IPS-18c (cell line): ENCODE data around the gene UNCX.
"Not testable (repeated sequence)": the region's sequence is repeated elsewhere in the genome, so short reads cannot be mapped to it uniquely, and the experiment has no call there.

Source experiments
- H3K4me3 ChIP-seq: 2 replicates; pipeline ENCODE4 v1.7.0; 2013; ENCODE audit warnings: low read depth, mild to moderate bottlenecking, low read length, moderate library complexity; ENCODE audit not compliant: insufficient read depth
- H3K9me3 ChIP-seq: one replicate; pipeline ENCODE4 v1.6.1; 2013; ENCODE audit warnings: mild to moderate bottlenecking, low read length, moderate library complexity; ENCODE audit not compliant: control insufficient read depth, insufficient read depth

The UNCX gene

GRCh38 chr7:1259621-1260243 is 27.1 kb downstream of the UNCX start:
- no peaks in the 10 kb centered on the region for H3K9me3 ChIP-seq
- no peak overlapping the region for H3K4me3 ChIP-seq

DNA sequence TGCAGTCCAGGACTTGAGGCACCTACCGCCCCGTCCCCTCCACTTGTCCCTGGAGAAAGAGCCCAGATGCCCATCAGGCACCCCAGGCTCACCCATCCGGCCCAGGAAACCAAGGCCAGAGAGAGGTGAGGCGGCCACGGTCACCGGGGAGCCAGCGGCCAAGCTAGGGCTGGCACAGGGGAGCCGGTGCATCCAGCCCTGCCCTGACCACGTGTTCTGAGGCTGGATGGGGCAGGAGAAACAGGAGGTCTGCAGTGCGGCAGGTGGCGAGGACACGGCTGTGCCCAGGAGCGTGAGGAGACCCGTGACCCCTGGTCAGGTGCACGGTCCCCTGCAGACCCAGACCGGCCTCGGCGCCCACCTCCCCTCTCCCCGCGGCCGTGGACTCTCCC is 27.6 kb downstream of the UNCX start:
- Histone ChIP-seq H3K9me3 (no peaks in the 10 kb centered on the region), H3K4me3 (no peak overlapping the region)

- H3K4me3 ChIP-seq, H3K9me3 ChIP-seq: not testable (repeated sequence)
Measured at GRCh38 chr7:1261036-1261435, 28.4 kb downstream of the UNCX start.

- Histone ChIP-seq H3K9me3 (no peaks in the 10 kb centered on the region), H3K4me3 (no peak overlapping the region)
Measured at GRCh38 chr7:1262441-1262840, 29.8 kb downstream of the UNCX start.

DNA sequence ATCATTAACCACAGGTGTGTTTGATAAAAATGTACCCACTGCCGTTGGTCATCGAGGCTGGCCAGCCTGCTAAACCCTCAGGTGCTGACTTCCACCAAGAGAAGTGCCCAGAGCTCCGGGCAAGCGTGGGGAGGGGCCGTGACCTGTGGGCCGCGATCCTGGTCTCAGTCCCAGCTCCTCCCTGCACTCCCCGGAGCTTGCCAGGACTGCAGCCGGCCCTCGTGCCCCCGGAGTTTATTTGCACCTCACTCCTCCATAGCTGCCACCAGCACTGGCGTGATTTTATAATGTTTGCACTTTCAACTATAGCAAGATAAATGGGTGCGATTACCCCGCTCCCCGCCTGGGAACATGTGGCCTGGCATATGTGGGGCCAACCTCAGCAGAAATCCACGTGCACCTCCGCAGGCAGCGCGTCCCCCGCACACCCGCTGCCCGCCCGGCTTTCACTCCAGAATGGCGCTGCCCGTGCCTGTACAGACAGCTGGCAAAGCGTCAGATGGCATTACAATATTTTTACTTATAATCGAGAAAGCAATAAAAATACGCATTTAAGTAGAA is 30.8 kb downstream of the UNCX start:
- Histone ChIP-seq H3K9me3 (no peaks in the 10 kb centered on the region), H3K4me3 (no peak overlapping the region)

DNA sequence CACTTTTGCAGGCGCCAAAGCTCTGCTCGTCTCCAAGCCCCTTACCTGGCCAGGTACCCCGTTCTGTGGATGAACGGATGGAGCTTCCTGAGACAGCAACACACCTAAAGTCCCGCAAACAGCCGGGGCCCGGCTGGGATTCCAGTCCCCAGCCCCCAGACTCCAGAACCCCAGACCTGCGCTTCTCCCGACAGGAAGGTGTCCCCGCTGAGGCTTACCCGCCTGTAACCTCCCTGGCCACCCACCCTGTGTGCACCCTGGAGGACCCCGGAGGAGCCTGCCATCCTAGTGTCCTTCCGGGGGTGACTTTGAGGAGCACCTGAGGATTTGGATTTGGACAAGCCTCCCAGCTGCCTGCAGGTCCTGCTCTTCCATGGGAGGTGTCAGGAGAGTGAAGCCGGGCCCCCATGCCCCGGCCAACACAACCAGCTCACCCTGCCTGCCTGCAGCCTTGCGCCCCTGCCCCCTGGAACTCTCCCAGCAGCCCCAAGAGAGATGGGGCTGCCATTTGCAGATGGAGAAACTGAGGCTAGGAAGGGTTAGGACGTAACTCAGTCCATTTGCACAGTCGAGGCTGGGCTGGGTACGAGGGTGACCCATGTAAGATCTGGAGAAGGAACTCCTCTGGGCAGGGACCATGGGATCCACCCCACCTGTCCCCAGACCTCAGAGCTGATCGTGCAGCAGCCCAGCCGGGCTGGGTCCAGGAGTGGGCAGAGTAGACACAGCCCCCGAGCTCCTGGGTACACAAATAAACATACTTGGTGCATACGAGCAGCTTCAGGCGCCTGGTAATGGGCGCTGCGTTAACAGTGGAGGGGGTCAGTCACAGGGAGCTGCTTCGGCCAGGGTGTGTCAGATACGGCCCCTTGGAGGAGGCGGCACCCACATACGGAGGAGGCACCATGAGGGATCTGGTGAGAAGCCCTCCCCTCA is 31.9 kb downstream of the UNCX start:
- H3K9me3 ChIP-seq, result no peaks in the 10 kb centered on the region
- no peak overlapping the region for H3K4me3 ChIP-seq

GRCh38 chr7:1267016-1267900 is 34.6 kb downstream of the UNCX start:
- Histone ChIP-seq H3K9me3 (peaks cover 3% of the 10 kb centered on the region), H3K4me3 (no peak overlapping the region)

DNA sequence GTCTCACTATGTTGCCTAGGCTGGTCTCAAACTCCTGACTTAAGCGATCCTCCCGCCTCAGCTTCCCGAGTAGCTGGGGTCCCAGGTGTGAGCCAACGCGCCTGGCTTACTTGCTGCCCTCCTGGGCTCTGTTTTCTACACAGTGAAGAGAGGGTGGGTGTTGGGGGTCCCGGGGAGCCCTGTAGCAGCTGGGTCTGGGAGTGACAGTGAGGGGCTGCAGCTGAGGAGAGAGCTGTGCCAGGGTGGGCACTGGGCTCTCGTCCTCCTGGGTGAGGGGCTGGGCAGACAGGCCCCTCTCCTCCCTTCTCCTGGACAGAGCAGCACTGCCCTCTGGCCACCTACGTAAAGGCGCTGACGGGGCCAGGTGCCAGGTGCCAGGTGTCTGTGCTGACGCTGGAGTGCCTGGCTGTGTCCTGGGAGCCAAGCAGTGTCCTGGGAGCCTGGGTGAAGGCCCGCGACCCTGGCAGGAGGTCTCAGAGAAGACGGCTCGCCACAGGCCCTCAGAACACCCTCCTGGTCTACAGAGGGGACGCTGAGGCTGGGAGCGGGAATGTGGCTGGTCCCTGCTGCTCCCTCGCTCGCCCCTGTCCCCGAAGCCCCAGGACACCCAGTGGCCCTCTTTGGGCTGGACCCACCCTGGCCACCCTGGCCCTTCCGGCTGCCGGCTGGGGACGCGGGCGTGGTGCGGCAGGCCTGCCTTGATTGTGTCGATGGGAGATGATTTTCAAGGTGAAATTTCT is 35.6 kb downstream of the UNCX start:
- H3K4me3 ChIP-seq, result no peak overlapping the region
- H3K9me3 ChIP-seq, result peaks cover 3% of the 10 kb centered on the region

GRCh38 chr7:1268866-1269265 is 36.2 kb downstream of the UNCX start:
- H3K4me3 ChIP-seq, result no peak overlapping the region

GRCh38 chr7:1269336-1269890 is 36.7 kb downstream of the UNCX start:
- Histone ChIP-seq H3K9me3 (peaks cover 3% of the 10 kb centered on the region), H3K4me3 (no peak overlapping the region)

More at GRCh38 chr7:1268866-1269265, 36.2 kb downstream of the UNCX start:
- peaks cover 3% of the 10 kb centered on the region for H3K9me3 ChIP-seq

- H3K9me3 ChIP-seq, result peaks cover 3% of the 10 kb centered on the region
- no peak overlapping the region for H3K4me3 ChIP-seq
Measured at GRCh38 chr7:1270181-1270580, 37.5 kb downstream of the UNCX start.

DNA sequence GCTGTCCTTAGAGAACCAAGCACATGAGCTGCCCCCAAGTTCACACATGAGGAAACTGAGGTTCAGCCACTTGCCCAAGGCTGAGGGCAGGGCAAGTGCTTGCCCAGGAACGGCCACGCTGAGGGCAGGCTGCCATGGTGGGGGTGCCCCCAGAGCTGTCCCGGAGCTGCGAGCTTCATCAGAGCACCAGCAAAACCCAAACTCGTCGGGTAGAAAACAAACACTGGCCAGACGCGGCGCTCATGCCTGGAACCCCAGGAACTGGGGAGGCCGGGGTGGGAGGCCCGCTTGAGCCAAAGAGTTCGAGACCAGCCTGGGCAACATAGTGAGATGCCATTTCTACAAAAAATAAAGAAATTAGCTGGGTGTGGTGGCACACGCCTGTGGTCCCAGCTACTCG is 38.4 kb downstream of the UNCX start:
- H3K9me3 ChIP-seq, result peaks cover 5% of the 10 kb centered on the region
- no peak overlapping the region for H3K4me3 ChIP-seq

DNA sequence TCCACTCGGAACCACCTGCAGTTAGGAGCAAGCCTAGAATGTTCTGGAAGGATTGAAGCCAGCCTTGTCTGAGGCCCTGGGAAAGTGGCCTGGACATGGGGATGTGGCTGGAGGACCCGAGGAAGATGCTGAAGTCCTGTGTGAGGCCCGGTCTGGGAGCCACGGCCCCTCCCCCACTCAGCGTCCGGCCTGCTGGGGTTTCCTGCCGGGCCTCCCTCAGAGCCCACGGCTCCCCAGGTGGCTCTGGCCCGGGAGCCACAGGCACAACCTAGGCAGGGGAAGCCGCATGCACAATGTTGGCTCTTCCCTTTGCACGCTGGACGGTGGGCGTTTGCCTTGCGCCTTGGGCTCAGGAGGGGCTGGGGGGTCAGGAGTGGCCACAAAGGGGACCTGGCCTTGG is 39.0 kb downstream of the UNCX start:
- H3K4me3 ChIP-seq, result no peak overlapping the region
- H3K9me3 ChIP-seq, result peaks cover 5% of the 10 kb centered on the region

- H3K4me3 ChIP-seq, result peak overlapping the region; percentile 25; the same call in 1 of the 2 replicates
- H3K9me3 ChIP-seq, result not testable (repeated sequence)
Measured at GRCh38 chr7:1272136-1272535, 39.5 kb downstream of the UNCX start.

- Histone ChIP-seq H3K4me3 (no peak overlapping the region), H3K9me3 (peaks cover 8% of the 10 kb centered on the region)
Measured at GRCh38 chr7:1274121-1274875, 41.6 kb downstream of the UNCX start.

GRCh38 chr7:1274876-1275375 is 42.3 kb downstream of the UNCX start:
- H3K4me3 ChIP-seq, result no peak overlapping the region
- H3K9me3 ChIP-seq, result peaks cover 8% of the 10 kb centered on the region
